CD14-positive monocyte (primary cell): ENCODE results near the gene CLIC1. TPM values are rescaled to one million over a fixed set of nuclear protein-coding genes. Genes with fewer than 3 reads are reported as not detected.

ENCODE experiments used
- DNase-seq, 3 donors: peaks; one replicate each; pipeline ENCODE4 v3.0.0-alpha.2; 2011 to 2022
- H2AFZ ChIP-seq: 2 replicates; pipeline ENCODE4 v1.6.0; 2012; ENCODE audit warnings: mild to moderate bottlenecking, low read depth, low read length, inconsistent platforms; ENCODE audit not compliant: insufficient read depth, poor library complexity, severe bottlenecking
- H3K27ac ChIP-seq, 2 donors: 1 replicate in 1 of 2; 2 replicates in 1 of 2; pipeline ENCODE4 v1.5.1; 2012 to 2013; ENCODE audit warnings: low read length in 2 of 2, control low read depth in 1 of 2, inconsistent platforms in 1 of 2, low read depth in 1 of 2, mild to moderate bottlenecking in 1 of 2
- H3K27me3 ChIP-seq, 2 donors: one replicate each; pipeline versions ENCODE4 v1.6.0 to v1.6.1; 2011 to 2013; ENCODE audit warnings: low read length in 2 of 2; ENCODE audit not compliant: control insufficient read depth in 2 of 2, insufficient read depth in 2 of 2
- H3K36me3 ChIP-seq, 2 donors: replicated peaks in 1 of 2; 1 replicate in 1 of 2; 2 replicates in 1 of 2; pipeline versions ENCODE4 v1.5.1 to v1.6.1; 2012 to 2013; ENCODE audit warnings: low read length in 2 of 2, control low read depth in 1 of 2, inconsistent platforms in 1 of 2, mild to moderate bottlenecking in 1 of 2; ENCODE audit not compliant: insufficient read depth in 2 of 2, control insufficient read depth in 1 of 2
- H3K4me1 ChIP-seq, 2 donors: 1 replicate in 1 of 2; 2 replicates in 1 of 2; pipeline versions ENCODE4 v1.5.1 to v1.6.1; 2012 to 2013; ENCODE audit warnings: low read length in 2 of 2, control low read depth in 1 of 2, inconsistent platforms in 1 of 2, mild to moderate bottlenecking in 1 of 2, moderate library complexity in 1 of 2; ENCODE audit not compliant: insufficient read depth in 2 of 2, control insufficient read depth in 1 of 2
- H3K4me2 ChIP-seq: replicated peaks from 2 replicates; pipeline ENCODE3; 2012; ENCODE audit warnings: low read length, moderate library complexity, mild to moderate bottlenecking; ENCODE audit not compliant: poor library complexity, severe bottlenecking; ENCODE audit errors: extremely low read depth
- H3K4me3 ChIP-seq, 3 experiments: fragments of 200-600 bp in 1 of 3; sonication (generic) in 1 of 3; replicated peaks in 1 of 3; 1 replicate in 2 of 3; 2 replicates in 1 of 3; pipeline ENCODE4 v1.5.1; 2011 to 2013; ENCODE audit warnings: low read length in 3 of 3, mild to moderate bottlenecking in 3 of 3, control low read depth in 2 of 3, low read depth in 2 of 3, inconsistent platforms in 1 of 3, moderate library complexity in 1 of 3
- H3K79me2 ChIP-seq: 2 replicates; pipeline ENCODE4 v1.6.0; 2012; ENCODE audit warnings: mild to moderate bottlenecking, control low read depth, inconsistent platforms, low read length, moderate library complexity; ENCODE audit not compliant: insufficient read depth
- H3K9ac ChIP-seq: 2 replicates; pipeline ENCODE4 v1.6.0; 2017; ENCODE audit warnings: low read length, mild to moderate bottlenecking; ENCODE audit not compliant: insufficient read depth, poor library complexity, severe bottlenecking
- H3K9me3 ChIP-seq, 2 donors: replicated peaks in 1 of 2; 1 replicate in 1 of 2; 2 replicates in 1 of 2; pipeline versions ENCODE4 v1.5.1 to v1.6.1; 2012 to 2013; ENCODE audit warnings: low read length in 2 of 2, control low read depth in 1 of 2; ENCODE audit not compliant: control insufficient read depth in 1 of 2, insufficient read depth in 1 of 2
- H4K20me1 ChIP-seq: 2 replicates; pipeline ENCODE4 v1.6.0; 2012; ENCODE audit warnings: mild to moderate bottlenecking, low read length, control low read depth, moderate library complexity; ENCODE audit not compliant: insufficient read depth
- H3K27ac Mint-ChIP-seq, 7 donors: one replicate each; pipeline ENCODE4 v1.8.0; 2020; ENCODE audit warnings: mild to moderate bottlenecking in 7 of 7, mixed read lengths in 7 of 7, moderate library complexity in 6 of 7, inconsistent platforms in 2 of 7
- H3K27me3 Mint-ChIP-seq, 3 donors: one replicate each; pipeline ENCODE4 v1.8.0; 2021 to 2022; ENCODE audit warnings: low read depth in 3 of 3, mild to moderate bottlenecking in 3 of 3, mixed read lengths in 3 of 3, moderate library complexity in 3 of 3, inconsistent platforms in 1 of 3
- H3K36me3 Mint-ChIP-seq, 2 donors: one replicate each; pipeline ENCODE4 v1.8.0; 2020; ENCODE audit warnings: mixed read lengths in 2 of 2, inconsistent platforms in 1 of 2, mild to moderate bottlenecking in 1 of 2
- H3K4me1 Mint-ChIP-seq: one replicate; pipeline ENCODE4 v1.8.0; 2020; ENCODE audit warnings: mild to moderate bottlenecking, mixed read lengths
- H3K4me3 Mint-ChIP-seq, 2 donors: one replicate each; pipeline ENCODE4 v1.8.0; 2020; ENCODE audit warnings: mild to moderate bottlenecking in 2 of 2, mixed read lengths in 2 of 2, moderate library complexity in 1 of 2
- H3K9me3 Mint-ChIP-seq, 7 donors: one replicate each; pipeline ENCODE4 v1.8.0; 2020 to 2022; ENCODE audit warnings: mixed read lengths in 7 of 7, mild to moderate bottlenecking in 6 of 7, moderate library complexity in 6 of 7, inconsistent platforms in 2 of 7
- CTCF ChIP-seq: fragments of 200-600 bp; IDR thresholded peaks from one replicate; pipeline ENCODE4 v1.8.0; 2022; ENCODE audit warnings: antibody characterized with exemption, mild to moderate bottlenecking
- WGBS: methylation state at CpG from one replicate; pipeline ENCODE4 v1.1.5; 2013; ENCODE audit warnings: missing lambda C conversion rate; ENCODE audit not compliant: insufficient coverage; 5-methylcytosine and 5-hydroxymethylcytosine counted together
- intact Hi-C, 2 donors: fragments of 100-400 bp; cut with micrococcal nuclease; formaldehyde crosslinking; loops; one replicate each; pipeline versions ENCODE4 v1.15.0 to v1.15.1; 2023
- polyA plus RNA-seq, 3 donors: library from polyadenylated mRNA; depleted of rRNA in 1 of 3; unstranded in 2 of 3; stranded (reverse) in 1 of 3; fragments of 300-500 nt in 2 of 3; fragments of >200 nt in 1 of 3; fragmentation: Illumina TruSeq in 2 of 3; gene quantifications; 1 replicate in 2 of 3; 2 replicates in 1 of 3; pipeline ENCODE4 v1.2.3, GENCODE V29; 2012 to 2021

The CLIC1 gene
- polyA plus RNA-seq, 3 donors: 676 to 1,304 (median 1,196) TPM

GRCh38 chr6:31765559-31765909 is 29.2 kb upstream of the CLIC1 start:
- Histone ChIP-seq H2AFZ (no peak overlapping the region), H3K36me3 (peaks cover 7 to 24% of the 10 kb centered on the region in 2 donors), H4K20me1 (no peaks in the 10 kb centered on the region), H3K4me2 (no peak overlapping the region), H3K9me3 (no peaks in the 10 kb centered on the region), H3K4me3 (no peak overlapping the region), H3K79me2 (no peaks in the 10 kb centered on the region), H3K9ac (no peak overlapping the region), H3K27ac (no peak overlapping the region), H3K4me1 (peaks cover 29 to 30% of the 10 kb centered on the region in 2 donors), H3K27me3 (no peaks in the 10 kb centered on the region)
- H3K4me3 Mint-ChIP-seq: no peak overlapping the region
- intact Hi-C loops: loop anchor here in 1 of 2 donors (5.0 kb wide), 2 partner anchors 33 to 88 kb away; no protein-coding TSS in a partner anchor
- TF ChIP-seq CTCF: no peak
- WGBS: 90% methylated on average over 2 of the region's 9 CpGs
- H3K4me1 Mint-ChIP-seq: peaks cover 29% of the 10 kb centered on the region
- H3K9me3 Mint-ChIP-seq: peaks cover 0 to 1% (median 0%) of the 10 kb centered on the region in 7 donors
- no peak for DNase-seq
- peaks cover 19 to 32% of the 10 kb centered on the region in 2 donors for H3K36me3 Mint-ChIP-seq
- H3K27ac Mint-ChIP-seq: peak overlapping the region in 1 of 7 donors; percentile 64
- peaks cover 0 to 11% (median 4%) of the 10 kb centered on the region in 3 donors for H3K27me3 Mint-ChIP-seq

- H3K27ac ChIP-seq: no peak overlapping the region
- no peak for TF ChIP-seq CTCF
- intact Hi-C loops: no loop called here
- peaks cover 20% of the 10 kb centered on the region in 2 donors for H3K4me1 ChIP-seq
- H3K4me1 Mint-ChIP-seq: peaks cover 21% of the 10 kb centered on the region
- 50% methylated on average over 1 of the region's 4 CpGs for WGBS
- no peak for DNase-seq
- no peak overlapping the region for H3K4me3 ChIP-seq
- peak overlapping the region in 1 of 7 donors; percentile 50 for H3K27ac Mint-ChIP-seq
- peaks cover 18 to 37% of the 10 kb centered on the region in 2 donors for H3K36me3 ChIP-seq
- H3K36me3 Mint-ChIP-seq: peaks cover 29 to 45% of the 10 kb centered on the region in 2 donors
- no peaks in the 10 kb centered on the region for H3K27me3 ChIP-seq
- no peaks in the 10 kb centered on the region for H3K9me3 ChIP-seq
- peaks cover 0 to 1% (median 0%) of the 10 kb centered on the region in 7 donors for H3K9me3 Mint-ChIP-seq
- H2AFZ ChIP-seq: no peak overlapping the region
- H3K4me2 ChIP-seq: no peak overlapping the region
- no peaks in the 10 kb centered on the region for H4K20me1 ChIP-seq
- no peaks in the 10 kb centered on the region for H3K79me2 ChIP-seq
- H3K27me3 Mint-ChIP-seq: peaks cover 0 to 11% (median 1%) of the 10 kb centered on the region in 3 donors
- no peak overlapping the region for H3K9ac ChIP-seq
- no peak overlapping the region for H3K4me3 Mint-ChIP-seq
These were observed 27.9 kb upstream of the CLIC1 start for GRCh38 chr6:31764198-31764597.
